Thymus (tissue), 11 donors: ENCODE data around the gene PHF20. TPM values are rescaled to one million over a fixed set of nuclear protein-coding genes. Genes with fewer than 3 reads are reported as not detected.

Experiments
- DNase-seq, 9 donors: peaks; one replicate each; pipeline ENCODE4 v3.0.0-alpha.2; 2013; ENCODE audit warnings: low spot score in 9 of 9, low read depth in 6 of 9, missing footprints in 1 of 9
- H3K27ac ChIP-seq, 2 donors: one replicate each; pipeline ENCODE4 v1.5.1; 2013; ENCODE audit warnings: control low read depth in 1 of 2, low read depth in 1 of 2, low read length in 1 of 2, mild to moderate bottlenecking in 1 of 2, moderate library complexity in 1 of 2
- H3K27me3 ChIP-seq, 2 donors: one replicate each; pipeline ENCODE4 v1.5.1; 2013; ENCODE audit warnings: low read length in 1 of 2; ENCODE audit not compliant: control insufficient read depth in 2 of 2, insufficient read depth in 1 of 2
- H3K36me3 ChIP-seq, 2 donors: one replicate each; pipeline ENCODE4 v1.5.1; 2013; ENCODE audit warnings: low read length in 1 of 2, mild to moderate bottlenecking in 1 of 2, moderate library complexity in 1 of 2; ENCODE audit not compliant: control insufficient read depth in 2 of 2, insufficient read depth in 2 of 2
- H3K4me1 ChIP-seq, 2 donors: one replicate each; pipeline ENCODE4 v1.5.1; 2013; ENCODE audit warnings: low read length in 2 of 2; ENCODE audit not compliant: control insufficient read depth in 2 of 2, insufficient read depth in 2 of 2
- H3K4me3 ChIP-seq, 2 donors: one replicate each; pipeline ENCODE4 v1.5.1; 2013; ENCODE audit warnings: low read length in 2 of 2, control low read depth in 1 of 2, mild to moderate bottlenecking in 1 of 2
- H3K9me3 ChIP-seq, 2 donors: one replicate each; pipeline ENCODE4 v1.5.1; 2013; ENCODE audit warnings: low read length in 1 of 2, mild to moderate bottlenecking in 1 of 2; ENCODE audit not compliant: control insufficient read depth in 2 of 2, insufficient read depth in 1 of 2
- WGBS: extraction: QIAGEN DNeasy Blood & Tissue Kit; methylation state at CpG from one replicate; pipeline ENCODE4 v1.1.7; 2013; 5-methylcytosine and 5-hydroxymethylcytosine counted together
- polyA plus RNA-seq: library from polyadenylated mRNA; stranded (reverse); fragments of 200-250 nt; gene quantifications from one replicate; pipeline ENCODE4 v1.2.3, GENCODE V29; 2013
- total RNA-seq: library from RNA; stranded (reverse); fragments of 120-200 nt; gene quantifications from one replicate; pipeline ENCODE4 v1.2.4, GENCODE V29; 2013
- donor health status: healthy.

The PHF20 gene
- total and polyA plus RNA-seq, 2 donors: 35.6 to 39.7 TPM

DNA sequence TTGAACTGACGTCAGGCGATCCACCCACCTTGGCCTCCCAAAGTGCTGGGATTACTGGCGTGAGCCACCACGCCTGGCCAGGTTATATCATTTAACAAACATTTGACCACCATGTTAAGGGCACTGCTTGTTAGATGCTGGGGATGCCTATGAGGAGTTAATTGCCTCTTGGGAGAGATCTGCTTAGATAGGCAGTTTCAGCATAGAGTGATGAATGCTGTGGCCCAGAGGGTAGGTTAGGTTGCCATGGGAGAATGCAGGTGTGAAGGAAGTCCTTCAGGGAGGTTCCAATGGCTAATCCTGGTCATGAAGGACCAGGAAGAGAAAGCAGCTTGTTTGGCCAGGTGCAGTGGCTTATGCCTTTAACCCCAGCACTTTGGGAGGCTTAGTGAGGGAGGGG lies 17.0 kb downstream of the PHF20 start:
- H3K27ac ChIP-seq: no peak overlapping the region
- peaks cover 3 to 15% of the 10 kb centered on the region in 2 donors for H3K36me3 ChIP-seq
- 97% methylated on average over 4 of the region's 4 CpGs for WGBS
- no peak for DNase-seq
- H3K27me3 ChIP-seq: no peaks in the 10 kb centered on the region
- H3K4me3 ChIP-seq: no peak overlapping the region
- H3K4me1 ChIP-seq: peaks cover 0 to 4% of the 10 kb centered on the region in 2 donors
- H3K9me3 ChIP-seq: no peaks in the 10 kb centered on the region

DNA sequence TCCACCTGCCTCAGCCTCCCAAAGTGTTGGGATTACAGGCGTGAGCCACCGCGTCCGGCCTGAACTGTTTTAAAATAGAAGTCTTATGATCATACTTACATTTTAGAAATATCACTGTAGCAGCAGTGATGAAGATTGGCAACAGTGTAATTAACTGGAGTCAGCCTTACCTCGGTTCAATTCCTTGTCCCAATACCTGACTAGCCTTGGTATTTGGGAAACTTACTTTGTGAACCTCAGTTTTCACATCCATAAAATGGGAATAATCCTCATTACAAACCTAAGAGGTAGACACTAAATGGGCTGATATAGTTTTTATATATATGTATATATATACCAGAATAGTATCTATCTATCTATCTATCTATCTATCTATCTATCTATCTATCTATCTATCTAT lies 19.3 kb downstream of the PHF20 start:
- no peak for DNase-seq
- H3K4me3 ChIP-seq: no peak overlapping the region
- H3K27ac ChIP-seq: no peak overlapping the region
- no peaks in the 10 kb centered on the region for H3K27me3 ChIP-seq
- 96% methylated on average over 5 of the region's 5 CpGs for WGBS
- H3K36me3 ChIP-seq: peaks cover 3 to 9% of the 10 kb centered on the region in 2 donors
- H3K9me3 ChIP-seq: no peaks in the 10 kb centered on the region
- H3K4me1 ChIP-seq: peaks cover 0 to 4% of the 10 kb centered on the region in 2 donors

- H3K4me1 ChIP-seq: peaks cover 0 to 4% of the 10 kb centered on the region in 2 donors
- DNase-seq: no peak
- no peak overlapping the region for H3K4me3 ChIP-seq
- no peak overlapping the region for H3K27ac ChIP-seq
- peaks cover 3 to 6% of the 10 kb centered on the region in 2 donors for H3K36me3 ChIP-seq
- no peaks in the 10 kb centered on the region for H3K27me3 ChIP-seq
- WGBS: 94% methylated on average over 3 of the region's 3 CpGs
- no peaks in the 10 kb centered on the region for H3K9me3 ChIP-seq
Measured at GRCh38 chr20:35791821-35792220, 20.0 kb downstream of the PHF20 start.

- no peak for DNase-seq
- Histone ChIP-seq H3K4me1 (peaks cover 0 to 4% of the 10 kb centered on the region in 2 donors), H3K36me3 (peaks cover 3 to 6% of the 10 kb centered on the region in 2 donors), H3K27ac (peak overlapping the region in 1 of 2 donors; percentile 40), H3K27me3 (no peaks in the 10 kb centered on the region), H3K4me3 (no peak overlapping the region), H3K9me3 (no peaks in the 10 kb centered on the region)
- WGBS: 95% methylated on average over 4 of the region's 4 CpGs
Measured at GRCh38 chr20:35792740-35793139, 20.9 kb downstream of the PHF20 start.

- no peak overlapping the region for H3K27ac ChIP-seq
- peak in 1 of 9 donors; percentile 14 for DNase-seq
Measured at GRCh38 chr20:35796571-35796970, 24.8 kb downstream of the PHF20 start.

DNA sequence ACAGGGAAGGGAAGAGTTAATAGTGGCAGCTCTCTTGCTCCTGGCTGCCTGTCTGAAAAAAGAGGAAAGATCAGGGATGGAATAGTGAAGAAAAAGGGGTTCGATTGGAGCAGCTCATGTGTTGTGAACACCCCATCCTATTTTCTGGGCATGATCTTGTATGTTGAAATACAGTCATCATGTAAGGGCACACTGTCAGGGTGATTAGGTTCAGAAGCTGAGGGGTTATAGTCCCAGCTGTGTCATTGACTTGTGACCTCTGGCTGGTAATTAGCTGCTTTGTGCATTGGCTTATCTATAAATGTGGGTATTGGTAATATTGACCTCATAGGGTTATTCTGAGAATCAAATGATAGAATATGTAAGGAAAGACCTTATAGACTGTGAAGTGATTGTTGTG lies 30.1 kb downstream of the PHF20 start:
- Histone ChIP-seq H3K36me3 (peaks cover 31% of the 10 kb centered on the region in 2 donors), H3K27ac (no peak overlapping the region), H3K4me3 (no peak overlapping the region), H3K9me3 (no peaks in the 10 kb centered on the region), H3K27me3 (no peaks in the 10 kb centered on the region), H3K4me1 (no peaks in the 10 kb centered on the region)
- no peak for DNase-seq
- WGBS: 98% methylated on average over 1 of the region's 1 CpG

More at GRCh38 chr20:35796571-35796970, 24.8 kb downstream of the PHF20 start:
- H3K4me3 ChIP-seq: no peak overlapping the region
- no peaks in the 10 kb centered on the region for H3K9me3 ChIP-seq
- 17% methylated on average over 2 of the region's 2 CpGs for WGBS
- H3K36me3 ChIP-seq: peaks cover 8 to 13% of the 10 kb centered on the region in 2 donors
- H3K4me1 ChIP-seq: peaks cover 0 to 4% of the 10 kb centered on the region in 2 donors
- no peaks in the 10 kb centered on the region for H3K27me3 ChIP-seq

- WGBS: 98% methylated on average over 3 of the region's 3 CpGs
- Histone ChIP-seq H3K9me3 (no peaks in the 10 kb centered on the region), H3K27me3 (no peaks in the 10 kb centered on the region), H3K27ac (no peak overlapping the region), H3K36me3 (peaks cover 27% of the 10 kb centered on the region in 2 donors), H3K4me3 (no peak overlapping the region), H3K4me1 (no peaks in the 10 kb centered on the region)
- DNase-seq: no peak
Measured at GRCh38 chr20:35806075-35806474, 34.3 kb downstream of the PHF20 start.

DNA sequence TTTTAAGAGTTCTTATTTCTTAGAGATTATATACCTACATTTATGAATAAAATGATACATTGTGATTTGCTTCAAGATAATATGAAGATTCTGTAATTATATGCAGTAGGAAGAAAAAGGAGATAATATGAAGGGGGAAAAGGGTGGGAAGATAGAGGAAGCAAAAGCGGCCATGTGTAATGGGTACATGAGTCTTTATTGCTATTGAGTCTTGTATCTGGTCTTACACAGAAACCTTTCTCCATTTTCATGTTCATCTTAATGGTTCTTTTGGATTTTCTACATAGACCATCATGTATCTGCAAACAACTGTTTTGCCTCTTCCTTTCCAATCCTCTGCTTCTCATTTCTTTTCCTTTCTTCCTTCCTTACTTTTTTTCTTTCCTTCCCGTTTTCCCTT lies 36.1 kb downstream of the PHF20 start:
- 94% methylated on average over 2 of the region's 2 CpGs for WGBS

GRCh38 chr20:35820715-35821114 lies 48.9 kb downstream of the PHF20 start:
- no peak overlapping the region for H3K27ac ChIP-seq
- peaks cover 5 to 18% of the 10 kb centered on the region in 2 donors for H3K36me3 ChIP-seq
- 99% methylated on average over 2 of the region's 2 CpGs for WGBS
- no peaks in the 10 kb centered on the region for H3K4me1 ChIP-seq
- no peak for DNase-seq
- no peaks in the 10 kb centered on the region for H3K9me3 ChIP-seq
- no peak overlapping the region for H3K4me3 ChIP-seq
- H3K27me3 ChIP-seq: no peaks in the 10 kb centered on the region

More for the DNA sequence above, 36.1 kb downstream of the PHF20 start:
- Histone ChIP-seq H3K4me3 (no peak overlapping the region), H3K9me3 (no peaks in the 10 kb centered on the region), H3K4me1 (no peaks in the 10 kb centered on the region), H3K27ac (no peak overlapping the region), H3K27me3 (no peaks in the 10 kb centered on the region), H3K36me3 (peaks cover 12 to 17% of the 10 kb centered on the region in 2 donors)
- DNase-seq: no peak
